H1 (cell line): ENCODE measurements around the gene TTF1. TPM values are rescaled to one million over a fixed set of nuclear protein-coding genes. Genes with fewer than 3 reads are reported as not detected.

ENCODE experiments used
- NANOG ChIP-seq: IDR thresholded peaks from 2 replicates; pipeline ENCODE4 v1.6.1; 2011; ENCODE audit warnings: low read length, low read depth, mild to moderate bottlenecking, inconsistent platforms; ENCODE audit not compliant: insufficient read depth, poor library complexity, severe bottlenecking
- RAD21 ChIP-seq, 2 experiments: IDR thresholded peaks in 1 of 2; conservative IDR thresholded peaks in 1 of 2; 2 replicates each; pipeline ENCODE4 v1.6.1; 2011; ENCODE audit warnings: low read depth in 2 of 2, low read length in 2 of 2, improper control_type of control experiment in 1 of 2, inconsistent platforms in 1 of 2, mild to moderate bottlenecking in 1 of 2, moderate library complexity in 1 of 2
- polyA plus RNA-seq, 7 experiments: library from polyadenylated mRNA; depleted of rRNA in 3 of 7; stranded (reverse) in 5 of 7; unstranded in 2 of 7; fragments of >200 nt in 5 of 7; fragments of 200-250 nt in 2 of 7; gene quantifications; 1 replicate in 5 of 7; 2 replicates in 1 of 7; 4 replicates in 1 of 7; pipeline versions ENCODE4 v1.2.1 to v1.2.3, GENCODE V29; 2011 to 2013; ENCODE audit warnings: missing spikeins in 2 of 7, mixed read lengths in 2 of 7
- total RNA-seq: library from RNA; stranded (reverse); fragmentation: NEBNext Ultra II Directional; extraction: Animal tissue kit (Norgen Biotek cat#: 25700); gene quantifications from 2 replicates; pipeline ENCODE4 v1.2.1, GENCODE V29; 2021
- TF ChIP-seq, protein P1 (sequence below): fragments of 300-600 bp; sonication (generic); IDR thresholded peaks from 2 replicates; pipeline ENCODE4 v1.7.1; 2012; ENCODE audit warnings: low read length, moderate library complexity, mild to moderate bottlenecking, inconsistent platforms; ENCODE audit not compliant: insufficient replicate concordance
- TF ChIP-seq, protein P2 (sequence below): IDR thresholded peaks from 2 replicates; pipeline ENCODE4 v1.6.1; 2012; ENCODE audit warnings: inconsistent platforms
- TF ChIP-seq, protein P3 (sequence below): IDR thresholded peaks from 2 replicates; pipeline ENCODE4 v1.6.1; 2012; ENCODE audit warnings: inconsistent platforms

The TTF1 gene
- total and polyA plus RNA-seq, 2 of the 8 experiments (the other 6 are each of a cell fraction or from before 2014, with no cell fraction given): 7.8 to 22.2 TPM

DNA sequence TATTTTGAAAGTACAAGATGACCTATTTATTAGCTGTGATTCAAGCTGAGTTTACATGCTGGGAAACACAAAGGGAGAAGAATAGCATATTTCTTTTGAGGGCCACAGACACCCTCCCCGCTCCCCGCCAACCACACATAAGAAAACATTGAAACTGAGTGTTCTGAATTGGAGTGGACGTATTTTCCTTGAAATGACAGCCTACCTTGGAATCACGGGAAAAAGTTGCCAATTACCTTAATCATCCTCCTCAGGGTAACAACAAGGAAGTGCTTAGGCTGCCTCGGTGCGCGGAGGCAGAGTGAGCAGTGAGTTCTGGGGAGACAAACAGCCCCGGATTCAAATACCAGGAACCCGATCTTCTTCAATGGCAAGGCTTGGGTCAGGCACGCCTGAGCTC, 34.8 kb upstream of the TTF1 start (continued):
- TF ChIP-seq, protein P1, sequence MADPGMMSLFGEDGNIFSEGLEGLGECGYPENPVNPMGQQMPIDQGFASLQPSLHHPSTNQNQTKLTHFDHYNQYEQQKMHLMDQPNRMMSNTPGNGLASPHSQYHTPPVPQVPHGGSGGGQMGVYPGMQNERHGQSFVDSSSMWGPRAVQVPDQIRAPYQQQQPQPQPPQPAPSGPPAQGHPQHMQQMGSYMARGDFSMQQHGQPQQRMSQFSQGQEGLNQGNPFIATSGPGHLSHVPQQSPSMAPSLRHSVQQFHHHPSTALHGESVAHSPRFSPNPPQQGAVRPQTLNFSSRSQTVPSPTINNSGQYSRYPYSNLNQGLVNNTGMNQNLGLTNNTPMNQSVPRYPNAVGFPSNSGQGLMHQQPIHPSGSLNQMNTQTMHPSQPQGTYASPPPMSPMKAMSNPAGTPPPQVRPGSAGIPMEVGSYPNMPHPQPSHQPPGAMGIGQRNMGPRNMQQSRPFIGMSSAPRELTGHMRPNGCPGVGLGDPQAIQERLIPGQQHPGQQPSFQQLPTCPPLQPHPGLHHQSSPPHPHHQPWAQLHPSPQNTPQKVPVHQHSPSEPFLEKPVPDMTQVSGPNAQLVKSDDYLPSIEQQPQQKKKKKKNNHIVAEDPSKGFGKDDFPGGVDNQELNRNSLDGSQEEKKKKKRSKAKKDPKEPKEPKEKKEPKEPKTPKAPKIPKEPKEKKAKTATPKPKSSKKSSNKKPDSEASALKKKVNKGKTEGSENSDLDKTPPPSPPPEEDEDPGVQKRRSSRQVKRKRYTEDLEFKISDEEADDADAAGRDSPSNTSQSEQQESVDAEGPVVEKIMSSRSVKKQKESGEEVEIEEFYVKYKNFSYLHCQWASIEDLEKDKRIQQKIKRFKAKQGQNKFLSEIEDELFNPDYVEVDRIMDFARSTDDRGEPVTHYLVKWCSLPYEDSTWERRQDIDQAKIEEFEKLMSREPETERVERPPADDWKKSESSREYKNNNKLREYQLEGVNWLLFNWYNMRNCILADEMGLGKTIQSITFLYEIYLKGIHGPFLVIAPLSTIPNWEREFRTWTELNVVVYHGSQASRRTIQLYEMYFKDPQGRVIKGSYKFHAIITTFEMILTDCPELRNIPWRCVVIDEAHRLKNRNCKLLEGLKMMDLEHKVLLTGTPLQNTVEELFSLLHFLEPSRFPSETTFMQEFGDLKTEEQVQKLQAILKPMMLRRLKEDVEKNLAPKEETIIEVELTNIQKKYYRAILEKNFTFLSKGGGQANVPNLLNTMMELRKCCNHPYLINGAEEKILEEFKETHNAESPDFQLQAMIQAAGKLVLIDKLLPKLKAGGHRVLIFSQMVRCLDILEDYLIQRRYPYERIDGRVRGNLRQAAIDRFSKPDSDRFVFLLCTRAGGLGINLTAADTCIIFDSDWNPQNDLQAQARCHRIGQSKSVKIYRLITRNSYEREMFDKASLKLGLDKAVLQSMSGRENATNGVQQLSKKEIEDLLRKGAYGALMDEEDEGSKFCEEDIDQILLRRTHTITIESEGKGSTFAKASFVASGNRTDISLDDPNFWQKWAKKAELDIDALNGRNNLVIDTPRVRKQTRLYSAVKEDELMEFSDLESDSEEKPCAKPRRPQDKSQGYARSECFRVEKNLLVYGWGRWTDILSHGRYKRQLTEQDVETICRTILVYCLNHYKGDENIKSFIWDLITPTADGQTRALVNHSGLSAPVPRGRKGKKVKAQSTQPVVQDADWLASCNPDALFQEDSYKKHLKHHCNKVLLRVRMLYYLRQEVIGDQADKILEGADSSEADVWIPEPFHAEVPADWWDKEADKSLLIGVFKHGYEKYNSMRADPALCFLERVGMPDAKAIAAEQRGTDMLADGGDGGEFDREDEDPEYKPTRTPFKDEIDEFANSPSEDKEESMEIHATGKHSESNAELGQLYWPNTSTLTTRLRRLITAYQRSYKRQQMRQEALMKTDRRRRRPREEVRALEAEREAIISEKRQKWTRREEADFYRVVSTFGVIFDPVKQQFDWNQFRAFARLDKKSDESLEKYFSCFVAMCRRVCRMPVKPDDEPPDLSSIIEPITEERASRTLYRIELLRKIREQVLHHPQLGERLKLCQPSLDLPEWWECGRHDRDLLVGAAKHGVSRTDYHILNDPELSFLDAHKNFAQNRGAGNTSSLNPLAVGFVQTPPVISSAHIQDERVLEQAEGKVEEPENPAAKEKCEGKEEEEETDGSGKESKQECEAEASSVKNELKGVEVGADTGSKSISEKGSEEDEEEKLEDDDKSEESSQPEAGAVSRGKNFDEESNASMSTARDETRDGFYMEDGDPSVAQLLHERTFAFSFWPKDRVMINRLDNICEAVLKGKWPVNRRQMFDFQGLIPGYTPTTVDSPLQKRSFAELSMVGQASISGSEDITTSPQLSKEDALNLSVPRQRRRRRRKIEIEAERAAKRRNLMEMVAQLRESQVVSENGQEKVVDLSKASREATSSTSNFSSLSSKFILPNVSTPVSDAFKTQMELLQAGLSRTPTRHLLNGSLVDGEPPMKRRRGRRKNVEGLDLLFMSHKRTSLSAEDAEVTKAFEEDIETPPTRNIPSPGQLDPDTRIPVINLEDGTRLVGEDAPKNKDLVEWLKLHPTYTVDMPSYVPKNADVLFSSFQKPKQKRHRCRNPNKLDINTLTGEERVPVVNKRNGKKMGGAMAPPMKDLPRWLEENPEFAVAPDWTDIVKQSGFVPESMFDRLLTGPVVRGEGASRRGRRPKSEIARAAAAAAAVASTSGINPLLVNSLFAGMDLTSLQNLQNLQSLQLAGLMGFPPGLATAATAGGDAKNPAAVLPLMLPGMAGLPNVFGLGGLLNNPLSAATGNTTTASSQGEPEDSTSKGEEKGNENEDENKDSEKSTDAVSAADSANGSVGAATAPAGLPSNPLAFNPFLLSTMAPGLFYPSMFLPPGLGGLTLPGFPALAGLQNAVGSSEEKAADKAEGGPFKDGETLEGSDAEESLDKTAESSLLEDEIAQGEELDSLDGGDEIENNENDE: no peak
- TF ChIP-seq, protein P2, sequence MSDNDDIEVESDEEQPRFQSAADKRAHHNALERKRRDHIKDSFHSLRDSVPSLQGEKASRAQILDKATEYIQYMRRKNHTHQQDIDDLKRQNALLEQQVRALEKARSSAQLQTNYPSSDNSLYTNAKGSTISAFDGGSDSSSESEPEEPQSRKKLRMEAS: no peak
- TF ChIP-seq RAD21 (IDR thresholded peaks at IDR 0.05 in 1 of 2, conservative IDR thresholded peaks at IDR 0.05 in 1 of 2; ENCODE audit: low read depth in 2 of 2, low read length in 2 of 2) (no peak), NANOG (no peak)
- TF ChIP-seq, protein P3, sequence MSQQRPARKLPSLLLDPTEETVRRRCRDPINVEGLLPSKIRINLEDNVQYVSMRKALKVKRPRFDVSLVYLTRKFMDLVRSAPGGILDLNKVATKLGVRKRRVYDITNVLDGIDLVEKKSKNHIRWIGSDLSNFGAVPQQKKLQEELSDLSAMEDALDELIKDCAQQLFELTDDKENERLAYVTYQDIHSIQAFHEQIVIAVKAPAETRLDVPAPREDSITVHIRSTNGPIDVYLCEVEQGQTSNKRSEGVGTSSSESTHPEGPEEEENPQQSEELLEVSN: no peak
